ENCODE measurements around the gene NUTM2D. TPM values are rescaled to one million over a fixed set of nuclear protein-coding genes. Genes with fewer than 3 reads are reported as not detected.
"Not testable (repeated sequence)": the region's sequence is repeated elsewhere in the genome, so short reads cannot be mapped to it uniquely, and the experiment has no call there.

Gene NUTM2D
- 0.65 and 2.3 TPM in 2 replicates for total RNA-seq (2014; rRNA removed; shearing (Covaris generic))
- polyA plus RNA-seq (2016; fragmentation: Nextera tagmentation; extraction: Ambion mirVana): 0.06 and 0.18 TPM in 2 replicates

DNA sequence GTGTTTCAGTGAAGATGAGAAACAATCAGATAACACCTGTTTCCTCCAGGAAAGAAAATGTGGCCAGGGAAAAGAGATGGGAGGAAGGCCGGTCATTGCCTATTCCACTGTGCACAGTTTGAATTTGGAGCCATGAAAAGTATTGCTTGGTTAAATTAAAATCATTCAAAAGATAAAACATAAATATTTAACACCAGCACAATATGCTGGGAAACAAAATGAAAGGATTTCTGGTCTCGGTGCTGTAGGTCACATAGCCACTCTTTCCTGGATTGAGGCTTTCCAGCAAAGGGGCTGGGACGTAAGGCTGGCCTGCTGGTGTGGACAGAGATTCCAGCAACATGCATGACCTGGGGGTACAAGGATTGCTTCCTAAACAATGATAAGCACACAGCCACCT is at the start of gene NUTM2D:
Gene NUTM2D (plus strand): TSS at position 301 of the 400 bp plus-strand sequence. CDS start 522 bp downstream, outside the sequence.
- H3K79me2 ChIP-seq (ENCODE audit: insufficient read depth); H3K4me2 ChIP-seq (ENCODE audit: unreplicated experiment); DNase-seq; H4K20me1 ChIP-seq (ENCODE audit: insufficient read depth); H3K27me3 ChIP-seq (replicated peaks; ENCODE audit: insufficient read depth); in situ Hi-C loops (cut with MboI); H3K9me3 ChIP-seq (ENCODE audit: low read depth); H3K4me3 ChIP-seq; H3F3A ChIP-seq (ENCODE audit: insufficient read depth); H3K9ac ChIP-seq; H3K27ac ChIP-seq; H3K36me3 ChIP-seq (ENCODE audit: low read depth); H3K9me2 ChIP-seq (ENCODE audit: insufficient read depth); H2AFZ ChIP-seq; H3K4me1 ChIP-seq (ENCODE audit: insufficient read depth): not testable (repeated sequence)
- 100% methylated on average over 1 of the region's 3 CpGs; no CpG with 5 or more reads in 1 of the 2 experiments for whole genome bisulfite sequencing, 2 experiments (ENCODE audit: low coverage in 1 of 2, low lambda C conversion rate in 2 of 2, missing lambda C conversion rate in 2 of 2)

DNA sequence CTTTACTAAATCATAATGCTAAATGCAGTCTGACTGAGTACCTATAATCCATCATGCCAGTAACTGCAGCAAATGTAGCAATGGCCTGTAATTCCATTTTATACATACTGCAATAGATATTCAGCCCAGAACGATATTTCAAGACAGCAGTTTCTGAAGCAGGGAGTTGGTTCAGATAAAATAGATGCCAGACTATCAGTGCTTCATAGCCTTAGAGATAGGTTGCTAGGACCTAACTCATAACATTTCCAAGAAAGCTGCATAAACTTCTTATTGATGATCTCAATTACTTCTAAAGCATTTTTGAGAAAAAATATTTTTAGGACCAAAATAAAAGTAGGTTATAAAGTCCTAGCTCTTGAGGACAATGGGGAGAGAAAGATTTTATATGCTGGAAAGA is 48.8 kb upstream of the NUTM2D start:
- in situ Hi-C loops (cut with MboI); H4K20me1 ChIP-seq (ENCODE audit: insufficient read depth); H3K9me2 ChIP-seq (ENCODE audit: insufficient read depth); H3K9me3 ChIP-seq (ENCODE audit: low read depth); H3F3A ChIP-seq (ENCODE audit: insufficient read depth); DNase-seq; H3K27me3 ChIP-seq (replicated peaks; ENCODE audit: insufficient read depth); H3K4me2 ChIP-seq (ENCODE audit: unreplicated experiment); H3K27ac ChIP-seq; H3K9ac ChIP-seq; H3K36me3 ChIP-seq (ENCODE audit: low read depth); H3K4me3 ChIP-seq; H2AFZ ChIP-seq; H3K4me1 ChIP-seq (ENCODE audit: insufficient read depth): not testable (repeated sequence)
- peaks cover 17% of the 10 kb centered on the region; the same call in 1 of the 2 replicates for H3K79me2 ChIP-seq (ENCODE audit: insufficient read depth)
- 62 to 64% methylated on average over 1 of the region's 1 CpG for WGBS, 2 experiments (ENCODE audit: low coverage in 1 of 2, low lambda C conversion rate in 2 of 2, missing lambda C conversion rate in 2 of 2)

- Histone ChIP-seq H3K79me2 (ENCODE audit: insufficient read depth) (peaks cover 17% of the 10 kb centered on the region; the same call in 1 of the 2 replicates), H3K27ac (peak overlapping the region; percentile 24; the same call in 1 of the 2 replicates)
- in situ Hi-C loops (cut with MboI); H3K36me3 ChIP-seq (ENCODE audit: low read depth); DNase-seq; H3K27me3 ChIP-seq (replicated peaks; ENCODE audit: insufficient read depth); H3K9me2 ChIP-seq (ENCODE audit: insufficient read depth); H4K20me1 ChIP-seq (ENCODE audit: insufficient read depth); H3K4me1 ChIP-seq (ENCODE audit: insufficient read depth); H3K9ac ChIP-seq; H3F3A ChIP-seq (ENCODE audit: insufficient read depth); H3K4me3 ChIP-seq; H3K9me3 ChIP-seq (ENCODE audit: low read depth); H3K4me2 ChIP-seq (ENCODE audit: unreplicated experiment); H2AFZ ChIP-seq: not testable (repeated sequence)
These were observed 47.9 kb upstream of the NUTM2D start for GRCh38 chr10:87309657-87310056.

GRCh38 chr10:87311521-87311920 is 46.0 kb upstream of the NUTM2D start:
- H3F3A ChIP-seq (ENCODE audit: insufficient read depth); DNase-seq; H3K27ac ChIP-seq; H2AFZ ChIP-seq; H3K4me1 ChIP-seq (ENCODE audit: insufficient read depth); H3K4me3 ChIP-seq; H3K9me2 ChIP-seq (ENCODE audit: insufficient read depth); in situ Hi-C loops (cut with MboI); H4K20me1 ChIP-seq (ENCODE audit: insufficient read depth); H3K27me3 ChIP-seq (replicated peaks; ENCODE audit: insufficient read depth); H3K4me2 ChIP-seq (ENCODE audit: unreplicated experiment); H3K9me3 ChIP-seq (ENCODE audit: low read depth); H3K9ac ChIP-seq; H3K36me3 ChIP-seq (ENCODE audit: low read depth): not testable (repeated sequence)
- 88 to 90% methylated on average over 1 of the region's 1 CpG for WGBS, 2 experiments (ENCODE audit: low coverage in 1 of 2, low lambda C conversion rate in 2 of 2, missing lambda C conversion rate in 2 of 2)
- H3K79me2 ChIP-seq (ENCODE audit: insufficient read depth): peaks cover 17% of the 10 kb centered on the region; the same call in 1 of the 2 replicates

DNA sequence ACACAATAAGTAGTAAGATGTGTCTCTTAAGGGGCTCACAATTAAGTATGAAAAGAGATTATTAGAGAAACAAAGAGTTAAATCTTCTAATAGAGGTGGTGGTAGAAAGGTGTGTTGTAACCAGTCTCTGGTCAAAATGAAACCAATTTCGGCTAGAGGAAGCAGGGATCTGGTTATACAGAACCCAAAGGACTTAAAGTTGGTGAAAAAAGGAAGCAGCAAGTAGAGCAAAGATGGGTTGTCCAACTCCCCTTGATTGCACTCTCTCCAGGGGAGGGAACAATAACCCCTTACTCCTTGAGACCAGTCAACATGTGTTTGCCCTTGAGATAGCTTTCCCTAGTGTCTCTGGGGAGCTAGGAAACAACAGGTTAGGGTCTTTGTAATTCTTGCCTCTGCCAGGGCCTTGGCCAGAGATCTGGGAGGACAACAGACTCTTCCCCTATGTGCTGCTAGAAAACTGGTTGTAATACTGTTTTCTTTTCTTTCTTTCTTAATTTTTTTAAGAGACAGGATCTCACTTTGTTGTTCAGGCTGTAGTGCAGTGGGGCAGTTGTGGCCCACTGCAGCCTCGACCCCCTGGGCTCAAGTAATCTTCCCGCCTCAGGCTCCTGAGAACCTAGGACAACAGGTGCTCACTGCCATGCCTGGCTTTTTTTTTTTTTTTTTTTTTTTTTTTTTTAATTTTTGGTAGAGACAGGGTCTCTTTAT is 43.7 kb upstream of the NUTM2D start:
- H3K27me3 ChIP-seq (replicated peaks; ENCODE audit: insufficient read depth); H2AFZ ChIP-seq; H3K9me3 ChIP-seq (ENCODE audit: low read depth); H3K9me2 ChIP-seq (ENCODE audit: insufficient read depth); H3F3A ChIP-seq (ENCODE audit: insufficient read depth); H3K36me3 ChIP-seq (ENCODE audit: low read depth); H3K4me1 ChIP-seq (ENCODE audit: insufficient read depth); H3K4me3 ChIP-seq; H4K20me1 ChIP-seq (ENCODE audit: insufficient read depth); H3K9ac ChIP-seq; H3K27ac ChIP-seq; in situ Hi-C loops (cut with MboI); H3K4me2 ChIP-seq (ENCODE audit: unreplicated experiment): not testable (repeated sequence)
- DNase-seq: peak; percentile 7
- peaks cover 13% of the 10 kb centered on the region; the same call in 1 of the 2 replicates for H3K79me2 ChIP-seq (ENCODE audit: insufficient read depth)
- WGBS, 2 experiments (ENCODE audit: low coverage in 1 of 2, low lambda C conversion rate in 2 of 2, missing lambda C conversion rate in 2 of 2): 74 to 80% methylated on average over 3 of the region's 3 CpGs

- H3K4me3 ChIP-seq; H3K27me3 ChIP-seq (replicated peaks; ENCODE audit: insufficient read depth); in situ Hi-C loops (cut with MboI); H2AFZ ChIP-seq; H3K27ac ChIP-seq; H3K36me3 ChIP-seq (ENCODE audit: low read depth); H4K20me1 ChIP-seq (ENCODE audit: insufficient read depth); H3K9me2 ChIP-seq (ENCODE audit: insufficient read depth); H3F3A ChIP-seq (ENCODE audit: insufficient read depth); H3K9me3 ChIP-seq (ENCODE audit: low read depth); H3K4me2 ChIP-seq (ENCODE audit: unreplicated experiment); H3K4me1 ChIP-seq (ENCODE audit: insufficient read depth); H3K9ac ChIP-seq; DNase-seq: not testable (repeated sequence)
- 61 to 92% methylated on average over 1 to 4 of the region's 4 CpGs for WGBS, 2 experiments (ENCODE audit: low coverage in 1 of 2, low lambda C conversion rate in 2 of 2, missing lambda C conversion rate in 2 of 2)
- peaks cover 13% of the 10 kb centered on the region; the same call in 1 of the 2 replicates for H3K79me2 ChIP-seq (ENCODE audit: insufficient read depth)
These were observed 43.1 kb upstream of the NUTM2D start for GRCh38 chr10:87314360-87314973.

- Histone ChIP-seq H3K27ac (0 out of 2 replicates have a peak overlapping the region, but pooled peaks have one; percentile 2), H3K79me2 (ENCODE audit: insufficient read depth) (peaks cover 34% of the 10 kb centered on the region)
- H3K9ac ChIP-seq; H3K4me1 ChIP-seq (ENCODE audit: insufficient read depth); H2AFZ ChIP-seq; H3K9me3 ChIP-seq (ENCODE audit: low read depth); H3K27me3 ChIP-seq (replicated peaks; ENCODE audit: insufficient read depth); H3K4me2 ChIP-seq (ENCODE audit: unreplicated experiment); H4K20me1 ChIP-seq (ENCODE audit: insufficient read depth); H3K9me2 ChIP-seq (ENCODE audit: insufficient read depth); in situ Hi-C loops (cut with MboI); H3F3A ChIP-seq (ENCODE audit: insufficient read depth); H3K4me3 ChIP-seq; H3K36me3 ChIP-seq (ENCODE audit: low read depth): not testable (repeated sequence)
- 50 to 64% methylated on average over 1 of the region's 1 CpG for WGBS, 2 experiments (ENCODE audit: low coverage in 1 of 2, low lambda C conversion rate in 2 of 2, missing lambda C conversion rate in 2 of 2)
- peak; percentile 20 for DNase-seq
These were observed 36.0 kb upstream of the NUTM2D start for GRCh38 chr10:87321505-87321904.

Data from GM23248 (cell line).